Measurements from ENCODE around the gene C1QL2. TPM values are rescaled to one million over a fixed set of nuclear protein-coding genes. Genes with fewer than 3 reads are reported as not detected.

Gene C1QL2
- polyA plus RNA-seq, 4 donors: not detected

- DNase-seq (ENCODE audit: low read depth in 4 of 4, low spot score in 3 of 4): no peak
Observed at GRCh38 chr2:119147776-119148715, 10.5 kb downstream of the C1QL2 start.

GRCh38 chr2:119144806-119145205, 13.7 kb downstream of the C1QL2 start:
- DNase-seq (ENCODE audit: low read depth in 4 of 4, low spot score in 3 of 4): no peak

GRCh38 chr2:119142824-119143223, 15.7 kb downstream of the C1QL2 start:
- no peak for DNase-seq (ENCODE audit: low read depth in 4 of 4, low spot score in 3 of 4)

- DNase-seq (ENCODE audit: low read depth in 4 of 4, low spot score in 3 of 4): no peak
Observed at GRCh38 chr2:119137502-119137901, 21.0 kb downstream of the C1QL2 start.

GRCh38 chr2:119136872-119137271, 21.7 kb downstream of the C1QL2 start:
- no peak for DNase-seq (ENCODE audit: low read depth in 4 of 4, low spot score in 3 of 4)

DNA sequence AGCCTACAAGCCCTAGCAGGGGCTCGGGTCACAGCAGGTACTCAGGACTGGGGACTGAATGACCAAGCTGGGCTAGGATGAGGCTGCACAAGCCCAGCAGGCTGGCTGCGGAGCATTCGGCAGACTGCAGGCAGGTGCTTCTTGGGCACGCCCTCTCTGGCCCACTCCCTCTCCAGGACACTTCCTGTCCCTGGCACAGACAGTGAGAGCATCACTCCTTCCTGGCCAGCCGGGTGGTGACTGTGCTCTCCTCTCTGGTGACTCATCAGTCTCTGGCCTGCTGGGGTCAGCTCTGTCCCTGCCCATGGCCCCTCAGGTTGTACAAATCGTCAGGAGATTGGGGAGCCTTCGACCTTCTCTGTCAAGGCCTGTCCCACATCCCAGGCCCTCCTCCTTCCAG, 22.5 kb downstream of the C1QL2 start:
- DNase-seq (ENCODE audit: low read depth in 4 of 4, low spot score in 3 of 4): no peak

- no peak for DNase-seq (ENCODE audit: low read depth in 4 of 4, low spot score in 3 of 4)
Observed at GRCh38 chr2:119134775-119135174, 23.8 kb downstream of the C1QL2 start.

DNA sequence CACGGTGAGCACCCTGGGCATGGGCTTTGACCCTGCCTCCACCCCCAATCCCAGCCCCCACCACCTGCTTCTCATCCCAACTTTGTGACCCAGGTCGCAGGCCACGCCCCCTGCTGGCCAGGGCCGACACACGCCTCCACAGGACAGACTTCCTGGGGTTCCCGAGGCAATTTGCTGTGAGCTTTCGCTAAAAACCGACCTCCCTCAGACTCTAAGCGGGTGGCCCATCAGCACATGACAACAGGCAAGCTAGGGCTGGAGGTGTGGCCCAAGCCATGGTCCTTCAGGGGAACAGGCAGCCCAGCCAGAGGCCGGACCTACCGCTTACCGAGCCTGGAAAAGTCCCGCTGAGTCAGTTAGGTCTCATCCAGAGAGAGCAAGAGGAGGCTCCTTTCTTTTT, 31.9 kb downstream of the C1QL2 start:
- no peak for DNase-seq (ENCODE audit: low read depth in 4 of 4, low spot score in 3 of 4)

DNA sequence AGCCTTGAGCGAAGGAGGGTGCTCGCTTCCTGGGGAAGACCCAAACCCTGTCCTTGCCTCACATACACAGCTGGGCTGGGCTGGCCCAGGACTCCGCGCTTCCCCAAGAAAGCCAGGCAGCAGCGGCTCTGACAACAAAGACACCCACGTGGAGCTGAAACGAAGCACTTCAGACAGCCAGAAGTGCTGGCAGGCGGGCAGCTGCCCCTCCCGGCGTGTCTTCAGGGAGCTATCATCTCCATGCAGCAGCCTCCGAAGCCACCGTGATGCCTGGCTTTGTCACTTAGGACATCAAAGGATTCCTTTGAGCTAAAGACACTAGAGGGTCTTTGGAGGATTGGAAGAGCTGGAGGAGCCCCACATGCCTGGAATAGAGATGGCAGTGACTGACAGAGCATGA, 35.2 kb downstream of the C1QL2 start:
- no peak for DNase-seq (ENCODE audit: low read depth in 4 of 4, low spot score in 3 of 4)

DNA sequence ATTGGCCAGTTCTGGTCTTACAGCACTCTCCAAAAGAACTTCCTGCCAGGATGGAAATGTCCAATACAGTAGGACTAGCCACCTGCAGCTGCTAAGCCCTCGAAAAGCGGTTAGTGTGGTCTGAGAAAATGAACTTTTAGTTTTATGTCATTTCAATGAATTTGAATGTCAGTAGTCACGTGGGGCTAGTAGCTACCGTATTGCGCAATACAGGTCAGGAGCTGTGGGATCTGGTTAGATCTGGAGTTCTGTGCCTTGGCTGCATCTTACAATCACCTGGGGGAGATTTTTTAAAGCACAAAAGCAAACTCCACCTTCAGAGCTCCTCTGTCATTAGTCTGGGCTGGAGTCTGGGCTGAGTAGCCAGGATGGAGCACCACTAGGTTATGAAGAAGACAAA, 35.9 kb downstream of the C1QL2 start:
- no peak for DNase-seq (ENCODE audit: low read depth in 4 of 4, low spot score in 3 of 4)

DNA sequence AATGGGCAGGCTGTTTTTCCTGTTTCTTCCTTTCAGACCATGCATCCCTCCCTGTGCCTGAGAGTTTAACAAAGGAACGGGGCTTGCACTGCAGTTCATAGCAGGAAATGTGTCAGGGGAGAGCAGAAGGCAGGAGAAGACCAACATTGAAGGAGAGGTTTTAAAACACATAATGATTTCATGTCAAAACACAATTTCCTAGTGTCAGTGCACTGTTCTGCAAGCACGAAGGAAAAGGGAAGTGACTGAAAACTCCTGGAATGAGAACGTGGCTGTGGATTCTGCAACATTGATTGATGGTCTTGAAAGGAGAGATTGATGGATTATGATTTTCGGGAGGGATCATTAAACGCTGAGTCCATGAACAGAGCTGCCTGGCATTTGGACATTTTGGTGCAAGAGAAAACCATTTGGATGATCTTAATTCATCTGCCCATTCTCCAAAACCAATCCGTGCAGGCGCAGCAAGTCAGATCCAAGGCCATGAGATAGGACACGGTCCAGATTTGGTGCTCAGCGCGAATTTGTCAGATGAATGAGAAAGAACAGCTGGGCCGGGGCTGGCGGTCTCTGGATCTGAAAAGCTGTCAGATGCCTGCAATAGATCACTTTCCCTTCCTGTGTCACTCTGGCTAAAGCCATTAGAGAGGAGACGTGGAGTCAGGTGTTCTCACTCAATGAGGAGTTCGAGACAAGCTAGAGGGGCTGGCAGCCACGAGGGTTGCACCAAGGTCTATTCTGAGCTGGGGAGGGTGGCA, 38.4 kb downstream of the C1QL2 start:
- no peak for DNase-seq (ENCODE audit: low read depth in 4 of 4, low spot score in 3 of 4)

DNA sequence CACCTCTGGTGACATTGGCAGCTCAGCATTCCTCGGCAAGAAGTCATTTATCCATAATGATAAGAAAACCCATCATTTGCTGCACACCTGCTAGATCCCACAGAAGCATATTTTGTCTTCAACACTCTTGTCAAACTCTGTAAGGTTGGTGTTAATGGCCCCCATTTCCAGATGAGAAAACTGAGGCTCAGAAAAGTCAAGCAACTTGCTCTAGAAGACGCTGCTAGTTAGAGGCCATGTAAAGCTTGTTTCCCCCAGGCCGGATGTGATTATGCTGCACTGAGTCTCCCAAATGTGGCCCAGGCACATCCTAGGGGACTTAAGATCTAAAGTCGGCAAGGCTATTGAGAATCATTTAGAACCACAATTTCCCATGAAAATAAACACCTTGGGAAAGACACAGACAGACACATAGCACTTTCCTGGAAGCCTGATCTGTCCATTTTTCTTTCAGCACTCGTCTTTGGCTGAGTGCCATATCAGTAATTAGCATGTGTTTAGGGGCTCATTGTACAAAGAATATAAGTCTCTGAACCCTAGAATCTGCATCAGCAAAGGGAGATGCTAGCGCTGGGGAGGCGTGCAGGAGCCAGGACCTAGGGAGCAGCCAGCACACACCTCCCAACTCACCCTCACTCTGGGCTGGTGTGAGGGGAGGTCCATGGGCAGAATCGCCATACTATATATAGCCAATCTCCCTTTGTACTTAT, 39.3 kb downstream of the C1QL2 start:
- DNase-seq (ENCODE audit: low read depth in 4 of 4, low spot score in 3 of 4): no peak

GRCh38 chr2:119117891-119118882, 40.4 kb downstream of the C1QL2 start:
- no peak for DNase-seq (ENCODE audit: low read depth in 4 of 4, low spot score in 3 of 4)

GRCh38 chr2:119117408-119117807, 41.1 kb downstream of the C1QL2 start:
- DNase-seq (ENCODE audit: low read depth in 4 of 4, low spot score in 3 of 4): no peak

GRCh38 chr2:119116411-119117295, 41.9 kb downstream of the C1QL2 start:
- no peak for DNase-seq (ENCODE audit: low read depth in 4 of 4, low spot score in 3 of 4)

- DNase-seq (ENCODE audit: low read depth in 4 of 4, low spot score in 3 of 4): no peak
Observed at GRCh38 chr2:119114266-119114665, 44.3 kb downstream of the C1QL2 start.

DNA sequence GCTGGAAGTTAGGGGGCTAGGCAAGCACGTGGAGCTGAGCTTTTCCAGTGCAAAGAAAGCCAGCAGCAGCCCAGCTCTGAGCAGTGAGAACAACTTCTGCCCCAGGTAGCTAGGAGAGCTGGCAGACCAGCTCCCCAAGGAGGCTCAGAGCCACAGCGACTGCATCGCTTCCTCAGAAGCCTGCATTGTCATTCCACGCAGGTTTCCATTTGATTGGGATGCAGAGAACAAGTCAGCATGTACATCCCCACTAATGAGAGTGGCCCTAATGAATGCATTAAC, 45.1 kb downstream of the C1QL2 start:
- DNase-seq (ENCODE audit: low read depth in 4 of 4, low spot score in 3 of 4): no peak

GRCh38 chr2:119112770-119113488, 45.6 kb downstream of the C1QL2 start:
- no peak for DNase-seq (ENCODE audit: low read depth in 4 of 4, low spot score in 3 of 4)

- no peak for DNase-seq (ENCODE audit: low read depth in 4 of 4, low spot score in 3 of 4)
Observed at GRCh38 chr2:119112230-119112629, 46.3 kb downstream of the C1QL2 start.

Measured in right renal pelvis (tissue), 4 donors.